ENCODE measurements around the gene PRPH. TPM values are rescaled to one million over a fixed set of nuclear protein-coding genes. Genes with fewer than 3 reads are reported as not detected.
A peak's percentile ranks its signal among the peaks of the same experiment; 100 is the strongest.
"Not testable (repeated sequence)": the region's sequence is repeated elsewhere in the genome, so short reads cannot be mapped to it uniquely, and the experiment has no call there.

PRPH gene
- total and polyA plus RNA-seq, 2 donors from 2014 or later: 0.71 to 2.7 TPM

DNA sequence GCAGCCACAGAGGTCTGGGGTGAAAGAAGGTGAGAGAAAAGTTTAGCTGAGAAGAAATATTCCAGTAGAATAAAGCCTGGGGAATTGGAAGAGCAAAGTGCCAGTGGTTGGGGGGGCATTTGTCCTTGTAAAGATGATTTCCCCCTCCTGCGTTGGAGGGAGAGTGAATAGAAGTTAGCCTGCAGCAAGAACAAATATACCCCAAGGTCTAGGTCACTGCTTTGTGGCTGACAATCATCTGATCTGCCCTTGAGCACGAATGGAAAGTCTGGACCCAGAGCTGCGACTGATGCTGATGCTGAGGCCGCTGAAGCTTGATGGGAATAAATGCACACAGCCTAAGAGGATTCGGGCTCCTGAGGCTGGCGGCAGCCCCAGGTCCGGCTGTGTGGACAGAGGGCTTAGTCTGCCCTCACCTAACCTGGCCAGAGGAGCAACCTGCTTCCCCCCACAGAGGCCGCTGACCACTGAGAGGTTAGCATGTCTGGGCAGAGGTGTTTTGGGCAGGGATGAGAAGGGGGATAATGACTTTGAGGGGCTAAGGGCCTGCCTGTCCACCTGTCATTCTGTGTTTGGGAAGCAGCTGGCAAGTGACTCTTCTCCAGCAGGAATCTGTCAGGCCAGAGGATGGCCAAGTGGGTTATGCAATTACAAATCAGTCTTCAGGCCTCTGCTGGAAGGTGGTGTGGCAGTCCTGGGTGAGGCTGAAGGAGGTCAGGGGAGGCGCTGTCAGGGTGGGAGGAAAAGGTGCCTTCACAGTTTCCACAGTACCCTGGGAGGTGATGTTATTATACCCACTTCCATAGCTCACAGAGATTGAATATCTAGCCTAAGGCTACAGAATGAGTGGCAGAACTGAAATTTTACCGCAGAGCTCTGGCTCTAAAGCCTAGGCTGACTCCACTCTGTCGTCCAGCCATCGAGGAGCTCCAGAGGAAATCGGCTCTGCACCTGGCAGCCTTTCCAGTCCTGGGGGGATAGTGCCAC is 18.4 kb upstream of the PRPH start:
- DNase-seq: no peak
- TF ChIP-seq, protein P1, sequence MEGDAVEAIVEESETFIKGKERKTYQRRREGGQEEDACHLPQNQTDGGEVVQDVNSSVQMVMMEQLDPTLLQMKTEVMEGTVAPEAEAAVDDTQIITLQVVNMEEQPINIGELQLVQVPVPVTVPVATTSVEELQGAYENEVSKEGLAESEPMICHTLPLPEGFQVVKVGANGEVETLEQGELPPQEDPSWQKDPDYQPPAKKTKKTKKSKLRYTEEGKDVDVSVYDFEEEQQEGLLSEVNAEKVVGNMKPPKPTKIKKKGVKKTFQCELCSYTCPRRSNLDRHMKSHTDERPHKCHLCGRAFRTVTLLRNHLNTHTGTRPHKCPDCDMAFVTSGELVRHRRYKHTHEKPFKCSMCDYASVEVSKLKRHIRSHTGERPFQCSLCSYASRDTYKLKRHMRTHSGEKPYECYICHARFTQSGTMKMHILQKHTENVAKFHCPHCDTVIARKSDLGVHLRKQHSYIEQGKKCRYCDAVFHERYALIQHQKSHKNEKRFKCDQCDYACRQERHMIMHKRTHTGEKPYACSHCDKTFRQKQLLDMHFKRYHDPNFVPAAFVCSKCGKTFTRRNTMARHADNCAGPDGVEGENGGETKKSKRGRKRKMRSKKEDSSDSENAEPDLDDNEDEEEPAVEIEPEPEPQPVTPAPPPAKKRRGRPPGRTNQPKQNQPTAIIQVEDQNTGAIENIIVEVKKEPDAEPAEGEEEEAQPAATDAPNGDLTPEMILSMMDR (IDR thresholded peaks at IDR 0.05; ENCODE audit: borderline replicate concordance, extremely low read depth, insufficient read depth): no peak
- FAIRE-seq: no peak
- Histone ChIP-seq H3K9me3 (ENCODE audit: control insufficient read depth in 2 of 3, insufficient read depth in 1 of 3, low read length in 3 of 3) (no peaks in the 10 kb centered on the region), H3K9ac (ENCODE audit: low read length in 3 of 3) (no peak overlapping the region), H3K4me3 (ENCODE audit: low read length in 3 of 3) (no peak overlapping the region), H3K27me3 (ENCODE audit: control insufficient read depth, insufficient read depth, low read length) (no peaks in the 10 kb centered on the region), H3K36me3 (ENCODE audit: control insufficient read depth in 2 of 3, insufficient read depth in 3 of 3, low read length in 3 of 3) (peaks cover 0 to 13% (median 0%) of the 10 kb centered on the region in 3 donors), H3K4me1 (ENCODE audit: control insufficient read depth in 2 of 3, insufficient read depth in 2 of 3, low read depth in 1 of 3, low read length in 3 of 3) (peaks cover 0 to 5% (median 0%) of the 10 kb centered on the region in 3 donors), H3K27ac (ENCODE audit: low read depth in 2 of 2, low read length in 2 of 2) (no peak overlapping the region)
- intact Hi-C loops (cut with DNase I): no loop called here

- no peak for DNase-seq
- peaks cover 0 to 8% (median 0%) of the 10 kb centered on the region in 3 donors for H3K36me3 ChIP-seq (ENCODE audit: control insufficient read depth in 2 of 3, insufficient read depth in 3 of 3, low read length in 3 of 3)
- no peaks in the 10 kb centered on the region for H3K9me3 ChIP-seq (ENCODE audit: control insufficient read depth in 2 of 3, insufficient read depth in 1 of 3, low read length in 3 of 3)
- H3K9ac ChIP-seq (ENCODE audit: low read length in 3 of 3): no peak overlapping the region
- no peaks in the 10 kb centered on the region for H3K27me3 ChIP-seq (ENCODE audit: control insufficient read depth, insufficient read depth, low read length)
- no peak for FAIRE-seq
- H3K4me3 ChIP-seq (ENCODE audit: low read length in 3 of 3): no peak overlapping the region
- intact Hi-C loops (cut with DNase I): no loop called here
- peaks cover 0 to 5% (median 0%) of the 10 kb centered on the region in 3 donors for H3K4me1 ChIP-seq (ENCODE audit: control insufficient read depth in 2 of 3, insufficient read depth in 2 of 3, low read depth in 1 of 3, low read length in 3 of 3)
- TF ChIP-seq, protein P1 (IDR thresholded peaks at IDR 0.05; ENCODE audit: borderline replicate concordance, extremely low read depth, insufficient read depth): no peak
- H3K27ac ChIP-seq (ENCODE audit: low read depth in 2 of 2, low read length in 2 of 2): no peak overlapping the region
Observed at GRCh38 chr12:49277466-49277865, 17.5 kb upstream of the PRPH start.

GRCh38 chr12:49279706-49280159 is 15.2 kb upstream of the PRPH start:
- Histone ChIP-seq H3K36me3 (ENCODE audit: control insufficient read depth in 2 of 3, insufficient read depth in 3 of 3, low read length in 3 of 3) (no peaks in the 10 kb centered on the region), H3K4me1 (ENCODE audit: control insufficient read depth in 2 of 3, insufficient read depth in 2 of 3, low read depth in 1 of 3, low read length in 3 of 3) (peaks cover 0 to 5% (median 0%) of the 10 kb centered on the region in 3 donors), H3K27ac (ENCODE audit: low read depth in 2 of 2, low read length in 2 of 2) (peak overlapping the region; percentile 42 to 69), H3K27me3 (ENCODE audit: control insufficient read depth, insufficient read depth, low read length) (no peaks in the 10 kb centered on the region), H3K4me3 (ENCODE audit: low read length in 3 of 3) (peak overlapping the region in 1 of 3 donors; percentile 17), H3K9me3 (ENCODE audit: control insufficient read depth in 2 of 3, insufficient read depth in 1 of 3, low read length in 3 of 3) (no peaks in the 10 kb centered on the region), H3K9ac (ENCODE audit: low read length in 3 of 3) (no peak overlapping the region)
- intact Hi-C loops (cut with DNase I): no loop called here
- FAIRE-seq: no peak
- peak in 4 of 5 donors; percentile 53 to 77 (median 62) for DNase-seq
- TF ChIP-seq, protein P1 (IDR thresholded peaks at IDR 0.05; ENCODE audit: borderline replicate concordance, extremely low read depth, insufficient read depth): no peak

- H3K4me3 ChIP-seq (ENCODE audit: low read length in 3 of 3); H3K9me3 ChIP-seq (ENCODE audit: control insufficient read depth in 2 of 3, insufficient read depth in 1 of 3, low read length in 3 of 3); H3K27ac ChIP-seq (ENCODE audit: low read depth in 2 of 2, low read length in 2 of 2); H3K9ac ChIP-seq (ENCODE audit: low read length in 3 of 3); H3K27me3 ChIP-seq (ENCODE audit: control insufficient read depth, insufficient read depth, low read length); H3K4me1 ChIP-seq (ENCODE audit: control insufficient read depth in 2 of 3, insufficient read depth in 2 of 3, low read depth in 1 of 3, low read length in 3 of 3); DNase-seq; FAIRE-seq; intact Hi-C loops (cut with DNase I); H3K36me3 ChIP-seq (ENCODE audit: control insufficient read depth in 2 of 3, insufficient read depth in 3 of 3, low read length in 3 of 3): not testable (repeated sequence)
Observed at GRCh38 chr12:49280545-49280944, 14.4 kb upstream of the PRPH start.
